HG03432 (cell line): Measurements from ENCODE around the gene CDX4.
"Not testable (repeated sequence)": the region's sequence is repeated elsewhere in the genome, so short reads cannot be mapped to it uniquely, and the experiment has no call there.

Experiments
- ATAC-seq: cut with Tn5 transposase; IDR thresholded peaks from one replicate; pipeline ENCODE4 v1.9.1; 2021; ENCODE audit warnings: mild to moderate bottlenecking, moderate library complexity; ENCODE audit not compliant: unreplicated experiment

Gene CDX4

GRCh38 chrX:73446831-73447230 lies at the start of gene CDX4:
CDX4 (plus strand) TSS chrX:73447053; CDS start chrX:73447254, 201 bp downstream.
- ATAC-seq = no peak

- no peak for ATAC-seq
These were observed 48.5 kb upstream of the CDX4 start for GRCh38 chrX:73398185-73398914.

GRCh38 chrX:73400136-73400748 lies 46.6 kb upstream of the CDX4 start:
- ATAC-seq = no peak

GRCh38 chrX:73401591-73402266 lies 45.1 kb upstream of the CDX4 start:
- ATAC-seq = no peak

- no peak for ATAC-seq
These were observed 33.9 kb upstream of the CDX4 start for GRCh38 chrX:73412930-73413329.

GRCh38 chrX:73447311-73447794 lies 500 bp downstream of the CDX4 start:
- no peak for ATAC-seq

GRCh38 chrX:73448379-73448778 lies 1.5 kb downstream of the CDX4 start:
- no peak for ATAC-seq

- no peak for ATAC-seq
These were observed 8.3 kb downstream of the CDX4 start for GRCh38 chrX:73455171-73455570.

- no peak for ATAC-seq
These were observed 10.5 kb downstream of the CDX4 start for GRCh38 chrX:73457306-73457705.

GRCh38 chrX:73468376-73468775 lies 21.5 kb downstream of the CDX4 start:
- no peak for ATAC-seq

- no peak for ATAC-seq
These were observed 32.1 kb downstream of the CDX4 start for GRCh38 chrX:73478961-73479360.

- no peak for ATAC-seq
These were observed 34.7 kb downstream of the CDX4 start for GRCh38 chrX:73481521-73481920.

- ATAC-seq = no peak
These were observed 43.8 kb downstream of the CDX4 start for GRCh38 chrX:73490661-73491060.

- ATAC-seq = not testable (repeated sequence)
These were observed 45.3 kb downstream of the CDX4 start for GRCh38 chrX:73492178-73492577.
